ENCODE results near the gene CRACDL.

The CRACDL gene

GRCh38 chr2:98907385-98907784 is 28.6 kb downstream of the CRACDL start:
- Histone ChIP-seq H3K27ac (ENCODE audit: low read depth, low read length) (no peak overlapping the region), H3K27me3 (ENCODE audit: low read length) (no peaks in the 10 kb centered on the region), H4K20me1 (ENCODE audit: low read depth, low read length) (no peaks in the 10 kb centered on the region), H3K9ac (ENCODE audit: low read length) (no peak overlapping the region), H3K9me2 (replicated peaks; ENCODE audit: insufficient read depth, low read length) (no peaks in the 10 kb centered on the region), H3K9me3 (ENCODE audit: insufficient read depth, low read length) (no peaks in the 10 kb centered on the region), H2AFZ (ENCODE audit: low read depth, low read length, severe bottlenecking) (no peak overlapping the region), H3K4me2 (ENCODE audit: low read depth, low read length, poor library complexity, severe bottlenecking) (no peak overlapping the region), H3K36me3 (ENCODE audit: low read length) (no peaks in the 10 kb centered on the region), H3K4me3 (ENCODE audit: insufficient read depth, low read length, poor library complexity, severe bottlenecking) (no peak overlapping the region), H3F3A (ENCODE audit: insufficient read depth) (no peaks in the 10 kb centered on the region), H3K79me2 (ENCODE audit: insufficient read depth, low read length) (no peaks in the 10 kb centered on the region)
- TF ChIP-seq EZH2phosphoT487 (conservative IDR thresholded peaks at IDR 0.05; ENCODE audit: low read length), result no peak

DNA sequence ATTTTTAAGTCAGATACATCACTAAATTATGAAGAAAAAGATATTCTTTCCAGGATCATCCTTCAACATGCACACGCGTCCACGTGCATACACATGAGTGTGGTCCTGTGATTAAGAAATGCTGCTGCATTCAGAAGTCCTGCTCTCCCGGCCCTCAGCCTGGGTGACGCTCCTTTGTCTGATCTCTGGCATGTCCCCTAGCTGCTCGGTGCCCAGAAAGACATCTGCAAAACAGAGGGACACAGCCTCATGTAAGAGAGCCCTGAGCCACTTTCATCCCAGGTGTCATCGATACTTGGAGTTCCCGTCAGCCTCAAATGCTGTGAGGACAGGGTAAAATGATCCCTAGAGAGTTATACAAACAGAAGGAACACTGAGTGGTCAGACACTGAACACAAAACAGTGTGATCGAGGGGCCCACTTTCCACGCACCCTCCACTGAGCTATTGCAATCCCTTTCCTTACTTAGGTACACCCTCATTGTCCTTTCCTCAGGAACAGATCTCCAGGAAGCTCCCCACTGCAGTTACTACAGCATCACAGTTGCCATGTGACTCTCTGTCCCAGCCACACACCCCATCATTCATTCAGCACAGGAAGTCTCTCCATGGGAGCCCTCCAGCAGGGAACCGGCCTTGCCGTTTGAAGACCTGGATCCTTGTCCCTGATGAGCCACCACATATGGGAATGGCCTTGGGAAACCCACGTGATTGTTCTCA is 32.1 kb downstream of the CRACDL start:
- Histone ChIP-seq H4K20me1 (ENCODE audit: low read depth, low read length) (no peaks in the 10 kb centered on the region), H2AFZ (ENCODE audit: low read depth, low read length, severe bottlenecking) (no peak overlapping the region), H3K9me3 (ENCODE audit: insufficient read depth, low read length) (no peaks in the 10 kb centered on the region), H3K36me3 (ENCODE audit: low read length) (no peaks in the 10 kb centered on the region), H3K79me2 (ENCODE audit: insufficient read depth, low read length) (no peaks in the 10 kb centered on the region), H3K27ac (ENCODE audit: low read depth, low read length) (no peak overlapping the region), H3K9me2 (replicated peaks; ENCODE audit: insufficient read depth, low read length) (no peaks in the 10 kb centered on the region), H3F3A (ENCODE audit: insufficient read depth) (no peaks in the 10 kb centered on the region), H3K4me2 (ENCODE audit: low read depth, low read length, poor library complexity, severe bottlenecking) (no peak overlapping the region), H3K27me3 (ENCODE audit: low read length) (no peaks in the 10 kb centered on the region), H3K9ac (ENCODE audit: low read length) (no peak overlapping the region), H3K4me3 (ENCODE audit: insufficient read depth, low read length, poor library complexity, severe bottlenecking) (no peak overlapping the region)
- TF ChIP-seq, protein P1, sequence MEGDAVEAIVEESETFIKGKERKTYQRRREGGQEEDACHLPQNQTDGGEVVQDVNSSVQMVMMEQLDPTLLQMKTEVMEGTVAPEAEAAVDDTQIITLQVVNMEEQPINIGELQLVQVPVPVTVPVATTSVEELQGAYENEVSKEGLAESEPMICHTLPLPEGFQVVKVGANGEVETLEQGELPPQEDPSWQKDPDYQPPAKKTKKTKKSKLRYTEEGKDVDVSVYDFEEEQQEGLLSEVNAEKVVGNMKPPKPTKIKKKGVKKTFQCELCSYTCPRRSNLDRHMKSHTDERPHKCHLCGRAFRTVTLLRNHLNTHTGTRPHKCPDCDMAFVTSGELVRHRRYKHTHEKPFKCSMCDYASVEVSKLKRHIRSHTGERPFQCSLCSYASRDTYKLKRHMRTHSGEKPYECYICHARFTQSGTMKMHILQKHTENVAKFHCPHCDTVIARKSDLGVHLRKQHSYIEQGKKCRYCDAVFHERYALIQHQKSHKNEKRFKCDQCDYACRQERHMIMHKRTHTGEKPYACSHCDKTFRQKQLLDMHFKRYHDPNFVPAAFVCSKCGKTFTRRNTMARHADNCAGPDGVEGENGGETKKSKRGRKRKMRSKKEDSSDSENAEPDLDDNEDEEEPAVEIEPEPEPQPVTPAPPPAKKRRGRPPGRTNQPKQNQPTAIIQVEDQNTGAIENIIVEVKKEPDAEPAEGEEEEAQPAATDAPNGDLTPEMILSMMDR (IDR thresholded peaks at IDR 0.05; ENCODE audit: insufficient read depth, low read length, poor library complexity, severe bottlenecking), result no peak

GRCh38 chr2:98903064-98903355 is 33.0 kb downstream of the CRACDL start:
- no peaks in the 10 kb centered on the region for H3K9me2 ChIP-seq (replicated peaks; ENCODE audit: insufficient read depth, low read length)
- no peaks in the 10 kb centered on the region for H3F3A ChIP-seq (ENCODE audit: insufficient read depth)
- no peak overlapping the region for H3K4me3 ChIP-seq (ENCODE audit: insufficient read depth, low read length, poor library complexity, severe bottlenecking)
- TF ChIP-seq, protein P1 (IDR thresholded peaks at IDR 0.05; ENCODE audit: insufficient read depth, low read length, poor library complexity, severe bottlenecking), result no peak
- no peak for TF ChIP-seq EZH2phosphoT487 (conservative IDR thresholded peaks at IDR 0.05; ENCODE audit: low read length)
- no peak overlapping the region for H2AFZ ChIP-seq (ENCODE audit: low read depth, low read length, severe bottlenecking)
- H3K79me2 ChIP-seq (ENCODE audit: insufficient read depth, low read length), result no peaks in the 10 kb centered on the region
- H3K4me2 ChIP-seq (ENCODE audit: low read depth, low read length, poor library complexity, severe bottlenecking), result no peak overlapping the region
- no peaks in the 10 kb centered on the region for H3K9me3 ChIP-seq (ENCODE audit: insufficient read depth, low read length)
- no peaks in the 10 kb centered on the region for H3K27me3 ChIP-seq (ENCODE audit: low read length)
- H3K9ac ChIP-seq (ENCODE audit: low read length), result no peak overlapping the region
- H3K36me3 ChIP-seq (ENCODE audit: low read length), result no peaks in the 10 kb centered on the region
- no peaks in the 10 kb centered on the region for H4K20me1 ChIP-seq (ENCODE audit: low read depth, low read length)
- no peak overlapping the region for H3K27ac ChIP-seq (ENCODE audit: low read depth, low read length)

- Histone ChIP-seq H3K9me3 (ENCODE audit: insufficient read depth, low read length) (no peaks in the 10 kb centered on the region), H3K4me2 (ENCODE audit: low read depth, low read length, poor library complexity, severe bottlenecking) (no peak overlapping the region)
- TF ChIP-seq, protein P1 (IDR thresholded peaks at IDR 0.05; ENCODE audit: insufficient read depth, low read length, poor library complexity, severe bottlenecking), result no peak
- no peak for TF ChIP-seq EZH2phosphoT487 (conservative IDR thresholded peaks at IDR 0.05; ENCODE audit: low read length)
These were observed 33.6 kb downstream of the CRACDL start for GRCh38 chr2:98902209-98903063.

More at GRCh38 chr2:98902209-98903063, 33.6 kb downstream of the CRACDL start:
- Histone ChIP-seq H3K9me2 (replicated peaks; ENCODE audit: insufficient read depth, low read length) (no peaks in the 10 kb centered on the region), H3K27ac (ENCODE audit: low read depth, low read length) (no peak overlapping the region), H3K36me3 (ENCODE audit: low read length) (no peaks in the 10 kb centered on the region), H3K79me2 (ENCODE audit: insufficient read depth, low read length) (no peaks in the 10 kb centered on the region), H3K4me3 (ENCODE audit: insufficient read depth, low read length, poor library complexity, severe bottlenecking) (no peak overlapping the region), H4K20me1 (ENCODE audit: low read depth, low read length) (no peaks in the 10 kb centered on the region), H2AFZ (ENCODE audit: low read depth, low read length, severe bottlenecking) (no peak overlapping the region), H3K9ac (ENCODE audit: low read length) (no peak overlapping the region), H3F3A (ENCODE audit: insufficient read depth) (no peaks in the 10 kb centered on the region), H3K27me3 (ENCODE audit: low read length) (no peaks in the 10 kb centered on the region)
